ENCODE measurements around the gene ST8SIA2. TPM values are rescaled to one million over a fixed set of nuclear protein-coding genes. Genes with fewer than 3 reads are reported as not detected.
"Not testable (repeated sequence)": the region's sequence is repeated elsewhere in the genome, so short reads cannot be mapped to it uniquely, and the experiment has no call there.

The ST8SIA2 gene
- total RNA-seq, 2 experiments from 2014 or later: not detected

DNA sequence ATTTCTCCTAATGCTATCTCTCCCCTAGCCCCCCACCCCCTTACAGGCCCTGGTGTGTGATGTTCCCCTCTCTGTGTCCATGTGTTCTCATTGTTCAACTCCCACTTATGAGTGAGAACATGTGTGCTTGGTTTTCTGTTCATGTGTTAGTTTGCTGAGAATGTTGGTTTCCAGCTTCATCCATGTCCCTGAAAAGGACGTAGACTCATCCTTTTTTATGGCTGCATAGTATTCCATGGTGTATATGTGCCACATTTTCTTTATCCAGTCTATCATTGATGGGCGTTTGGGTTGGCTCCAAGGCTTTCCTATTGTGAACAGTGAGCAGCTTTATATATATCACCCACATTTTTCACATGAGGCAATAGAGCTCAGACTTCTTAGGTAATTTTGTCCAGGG lies 86.0 kb downstream of the ST8SIA2 start:
- DNase-seq; CTCF ChIA-PET; H3K36me3 Mint-ChIP-seq; POLR2A ChIA-PET; intact Hi-C loops (cut with micrococcal nuclease); H3K4me3 Mint-ChIP-seq; H3K9me3 Mint-ChIP-seq; H3K27ac Mint-ChIP-seq; H3K4me1 Mint-ChIP-seq (ENCODE audit: low read depth): not testable (repeated sequence)
- peaks cover 13% of the 10 kb centered on the region for H3K27me3 Mint-ChIP-seq

DNA sequence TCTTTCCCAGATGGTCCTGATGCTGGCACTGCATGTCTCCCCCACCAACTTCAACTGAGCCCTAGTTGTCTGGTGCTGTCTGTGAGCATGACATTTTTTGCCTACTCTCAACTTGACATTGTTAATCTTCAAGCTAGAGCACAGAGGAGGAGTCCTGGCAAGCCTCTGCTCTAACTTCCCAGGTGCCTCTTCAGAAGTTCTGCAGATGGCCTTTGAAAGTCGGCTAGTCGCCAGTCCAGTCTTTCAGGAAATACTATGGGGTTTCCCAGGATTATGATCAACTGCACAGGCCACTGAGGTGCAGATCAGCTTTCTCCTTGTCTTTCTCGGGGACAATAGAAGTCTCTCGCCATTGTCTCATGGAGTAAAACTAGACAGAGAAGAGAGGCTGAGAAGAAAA lies 86.7 kb downstream of the ST8SIA2 start:
- Mint-ChIP-seq H3K27me3 (peaks cover 13% of the 10 kb centered on the region), H3K27ac (no peak overlapping the region), H3K4me3 (no peak overlapping the region), H3K9me3 (no peaks in the 10 kb centered on the region), H3K36me3 (no peaks in the 10 kb centered on the region), H3K4me1 (ENCODE audit: low read depth) (no peaks in the 10 kb centered on the region)
- DNase-seq: no peak
- ChIA-PET CTCF (no interaction called here), POLR2A (no interaction called here)
- intact Hi-C loops (cut with micrococcal nuclease): no loop called here

DNA sequence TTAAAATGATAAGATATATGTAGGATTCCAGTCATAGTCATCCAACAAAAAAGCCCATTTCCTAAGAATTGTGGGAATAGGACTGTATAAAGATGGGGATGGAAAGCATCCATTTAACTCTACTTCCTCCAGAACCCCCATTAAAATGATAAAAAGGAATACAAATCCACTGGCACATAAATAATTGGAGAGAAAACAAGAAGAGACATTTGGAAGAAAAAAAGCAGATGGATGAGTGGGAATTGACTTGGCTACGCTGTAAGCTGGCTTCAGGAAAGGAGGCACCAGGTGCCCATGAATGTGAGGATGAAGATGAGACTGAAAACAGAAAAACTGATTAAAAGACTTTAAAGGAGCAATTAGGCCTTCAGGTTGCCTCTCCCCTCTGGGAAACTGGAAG lies 91.8 kb downstream of the ST8SIA2 start:
- no peaks in the 10 kb centered on the region for H3K36me3 Mint-ChIP-seq
- no peaks in the 10 kb centered on the region for H3K4me1 Mint-ChIP-seq (ENCODE audit: low read depth)
- peaks cover 11% of the 10 kb centered on the region for H3K27me3 Mint-ChIP-seq
- H3K4me3 Mint-ChIP-seq: no peak overlapping the region
- DNase-seq: no peak
- H3K27ac Mint-ChIP-seq: no peak overlapping the region
- POLR2A ChIA-PET: no interaction called here
- H3K9me3 Mint-ChIP-seq: peaks cover 10% of the 10 kb centered on the region
- intact Hi-C loops (cut with micrococcal nuclease): no loop called here
- CTCF ChIA-PET: no interaction called here

DNA sequence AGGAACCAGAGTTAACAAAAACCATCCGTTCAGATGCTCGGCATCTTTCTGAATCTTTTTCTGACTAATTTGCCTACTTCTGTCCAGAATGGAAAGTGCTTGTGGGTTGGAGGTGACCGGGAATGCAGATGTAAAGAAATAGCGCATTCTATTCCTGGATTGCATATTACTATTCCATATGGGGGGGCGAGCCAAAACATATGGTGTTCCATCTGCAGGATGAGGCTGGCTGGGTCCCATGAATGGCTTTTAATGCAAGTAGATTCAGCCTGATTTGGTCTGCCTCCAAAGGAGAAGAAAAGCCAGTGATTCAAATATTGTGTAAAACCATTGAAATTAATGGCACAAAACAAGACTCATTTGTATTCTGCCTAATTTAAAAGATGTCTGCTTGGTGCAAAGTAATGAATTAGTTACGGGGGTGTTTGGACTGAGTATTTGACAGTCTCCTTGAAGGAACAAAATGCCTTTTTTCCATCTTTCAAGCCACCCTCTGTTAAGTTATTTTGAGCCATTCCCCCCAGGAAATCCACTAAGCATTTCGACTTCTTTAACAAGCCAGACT lies 99.0 kb downstream of the ST8SIA2 start:
- peaks cover 18% of the 10 kb centered on the region for H3K9me3 Mint-ChIP-seq
- H3K27ac Mint-ChIP-seq: no peak overlapping the region
- no peak overlapping the region for H3K4me3 Mint-ChIP-seq
- intact Hi-C loops (cut with micrococcal nuclease): no loop called here
- no peak for DNase-seq
- H3K27me3 Mint-ChIP-seq: peaks cover 10% of the 10 kb centered on the region
- POLR2A ChIA-PET: no interaction called here
- no peaks in the 10 kb centered on the region for H3K4me1 Mint-ChIP-seq (ENCODE audit: low read depth)
- CTCF ChIA-PET: interaction anchor here (0.9 kb wide), 1 partner anchor 49 kb away, joined by 4 read pairs; no protein-coding TSS in a partner anchor
- peaks cover 2% of the 10 kb centered on the region for H3K36me3 Mint-ChIP-seq

DNA sequence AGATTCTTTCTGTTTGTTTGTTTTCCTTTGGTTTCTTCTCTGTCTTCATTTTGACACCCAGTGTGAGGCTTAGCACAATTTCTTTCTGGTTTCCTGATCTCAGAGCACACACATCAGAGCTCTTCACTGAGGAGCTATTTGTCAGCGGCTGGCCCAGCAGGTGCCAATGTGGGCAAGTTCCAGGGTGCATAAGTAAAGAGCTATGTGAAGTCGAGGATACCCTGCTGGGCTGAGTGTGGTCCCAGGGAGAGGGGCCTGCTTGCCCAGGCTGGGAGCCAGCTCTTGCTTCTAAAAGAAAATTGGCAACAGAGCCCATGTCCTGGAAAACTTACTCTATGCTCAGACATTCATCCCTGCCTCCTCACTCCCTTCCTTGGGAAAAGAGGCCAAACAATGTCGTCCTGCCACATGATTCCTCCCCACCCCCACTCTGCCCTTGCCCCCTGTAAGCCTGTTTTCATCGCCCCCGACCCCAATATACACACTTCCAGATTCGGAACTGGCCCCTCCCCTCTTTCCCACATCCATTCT lies 101.2 kb downstream of the ST8SIA2 start:
- no peak overlapping the region for H3K4me3 Mint-ChIP-seq
- H3K9me3 Mint-ChIP-seq: peaks cover 13% of the 10 kb centered on the region
- DNase-seq: no peak
- POLR2A ChIA-PET: no interaction called here
- H3K4me1 Mint-ChIP-seq (ENCODE audit: low read depth): no peaks in the 10 kb centered on the region
- H3K36me3 Mint-ChIP-seq: peaks cover 2% of the 10 kb centered on the region
- no peak overlapping the region for H3K27ac Mint-ChIP-seq
- peaks cover 15% of the 10 kb centered on the region for H3K27me3 Mint-ChIP-seq
- CTCF ChIA-PET: no interaction called here
- intact Hi-C loops (cut with micrococcal nuclease): no loop called here

DNA sequence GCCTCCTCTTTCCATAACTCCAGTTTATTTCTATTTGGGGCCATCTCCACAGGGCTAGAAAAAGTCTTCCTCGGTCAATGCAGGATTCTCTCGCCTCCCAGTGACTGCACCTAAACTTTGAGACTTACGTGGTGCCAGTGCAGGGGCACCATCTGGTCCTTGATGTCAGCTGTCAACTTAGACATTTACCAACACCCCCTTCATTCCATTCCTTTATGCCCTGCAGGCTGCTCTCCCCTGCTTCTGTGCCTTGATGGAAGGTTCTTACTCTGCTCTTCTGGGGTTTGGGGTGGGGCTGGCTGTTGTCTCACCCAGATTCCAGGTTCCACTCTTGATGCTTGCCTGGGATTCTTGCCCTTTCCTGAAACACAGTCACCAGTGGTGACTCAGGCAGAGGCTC lies 101.8 kb downstream of the ST8SIA2 start:
- POLR2A ChIA-PET: no interaction called here
- no peak overlapping the region for H3K4me3 Mint-ChIP-seq
- CTCF ChIA-PET: no interaction called here

DNA sequence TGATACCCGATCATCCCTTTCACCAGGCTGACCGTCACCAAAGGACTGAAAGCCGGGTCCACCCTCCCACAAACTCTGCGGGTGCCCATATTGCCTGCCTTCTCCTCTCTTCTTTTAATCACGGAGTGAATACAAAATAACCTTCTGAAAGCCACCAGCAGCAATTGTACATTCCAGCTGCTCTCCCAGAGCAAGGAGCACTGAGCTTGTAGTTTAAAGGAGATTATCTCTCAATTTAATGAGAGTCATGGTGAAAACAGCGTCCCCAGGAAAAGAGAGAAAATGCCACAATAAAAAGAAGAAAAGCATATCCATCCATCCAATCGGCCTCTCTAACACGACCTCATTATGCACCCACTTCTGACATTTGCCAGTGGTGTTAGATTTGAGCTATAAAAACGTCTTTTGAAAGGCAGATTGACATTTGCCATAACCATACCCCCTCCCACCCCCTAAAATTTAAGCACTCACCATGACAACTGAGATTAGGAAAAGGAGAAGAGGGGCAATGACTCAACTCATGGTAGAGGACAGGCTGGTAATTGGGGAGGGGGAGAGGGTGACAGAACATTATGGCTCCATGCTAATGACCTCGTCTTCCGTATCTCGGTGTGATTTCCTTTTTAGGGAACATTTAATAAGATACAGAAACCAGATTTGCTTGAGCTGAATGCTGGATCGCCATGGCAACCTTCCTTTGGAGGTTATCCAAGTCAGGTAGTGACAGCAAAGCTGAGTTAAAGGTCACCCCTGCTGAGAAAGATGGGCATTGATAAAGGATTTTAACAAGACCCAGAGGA lies 106.2 kb downstream of the ST8SIA2 start:
- ChIA-PET POLR2A (no interaction called here), CTCF (no interaction called here)
- H3K36me3 Mint-ChIP-seq: no peaks in the 10 kb centered on the region
- DNase-seq: no peak
- no peaks in the 10 kb centered on the region for H3K4me1 Mint-ChIP-seq (ENCODE audit: low read depth)
- H3K27ac Mint-ChIP-seq: no peak overlapping the region
- intact Hi-C loops (cut with micrococcal nuclease): no loop called here
- peaks cover 22% of the 10 kb centered on the region for H3K27me3 Mint-ChIP-seq
- H3K9me3 Mint-ChIP-seq: no peaks in the 10 kb centered on the region
- H3K4me3 Mint-ChIP-seq: no peak overlapping the region

More for the DNA sequence above, 101.8 kb downstream of the ST8SIA2 start:
- DNase-seq: no peak
- peaks cover 8% of the 10 kb centered on the region for H3K9me3 Mint-ChIP-seq
- no peak overlapping the region for H3K27ac Mint-ChIP-seq
- peaks cover 2% of the 10 kb centered on the region for H3K36me3 Mint-ChIP-seq
- H3K27me3 Mint-ChIP-seq: peaks cover 19% of the 10 kb centered on the region
- no peaks in the 10 kb centered on the region for H3K4me1 Mint-ChIP-seq (ENCODE audit: low read depth)
- intact Hi-C loops (cut with micrococcal nuclease): no loop called here

DNA sequence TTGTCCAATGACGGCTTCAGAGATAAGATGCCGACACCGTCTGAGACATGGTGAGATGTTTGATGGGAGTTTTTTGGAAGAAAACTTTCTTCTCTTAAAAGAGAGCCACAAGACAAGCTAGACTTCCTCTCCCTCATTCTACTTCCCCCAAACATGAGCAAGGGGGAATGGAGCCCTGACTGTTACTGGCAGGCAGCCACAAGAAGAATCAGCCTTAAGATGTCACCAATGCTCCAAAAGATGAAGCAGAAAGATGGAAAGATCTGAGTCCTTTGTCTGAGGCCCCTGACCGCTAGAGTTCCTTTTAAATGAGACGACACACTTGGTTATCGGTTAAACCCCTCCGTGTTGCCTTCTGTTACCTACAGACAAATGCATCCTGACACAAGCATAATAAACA lies 108.7 kb downstream of the ST8SIA2 start:
- H3K9me3 Mint-ChIP-seq: peaks cover 7% of the 10 kb centered on the region
- intact Hi-C loops (cut with micrococcal nuclease): no loop called here
- no peaks in the 10 kb centered on the region for H3K4me1 Mint-ChIP-seq (ENCODE audit: low read depth)
- CTCF ChIA-PET: interaction anchor here (1.4 kb wide), 1 partner anchor 20 kb away, joined by 4 read pairs; no protein-coding TSS in a partner anchor
- peaks cover 19% of the 10 kb centered on the region for H3K27me3 Mint-ChIP-seq
- H3K36me3 Mint-ChIP-seq: no peaks in the 10 kb centered on the region
- DNase-seq: no peak
- no peak overlapping the region for H3K4me3 Mint-ChIP-seq
- POLR2A ChIA-PET: interaction anchor here (0.6 kb wide), 1 partner anchor 235 kb away, joined by 5 read pairs; no protein-coding TSS in a partner anchor
- H3K27ac Mint-ChIP-seq: no peak overlapping the region

DNA sequence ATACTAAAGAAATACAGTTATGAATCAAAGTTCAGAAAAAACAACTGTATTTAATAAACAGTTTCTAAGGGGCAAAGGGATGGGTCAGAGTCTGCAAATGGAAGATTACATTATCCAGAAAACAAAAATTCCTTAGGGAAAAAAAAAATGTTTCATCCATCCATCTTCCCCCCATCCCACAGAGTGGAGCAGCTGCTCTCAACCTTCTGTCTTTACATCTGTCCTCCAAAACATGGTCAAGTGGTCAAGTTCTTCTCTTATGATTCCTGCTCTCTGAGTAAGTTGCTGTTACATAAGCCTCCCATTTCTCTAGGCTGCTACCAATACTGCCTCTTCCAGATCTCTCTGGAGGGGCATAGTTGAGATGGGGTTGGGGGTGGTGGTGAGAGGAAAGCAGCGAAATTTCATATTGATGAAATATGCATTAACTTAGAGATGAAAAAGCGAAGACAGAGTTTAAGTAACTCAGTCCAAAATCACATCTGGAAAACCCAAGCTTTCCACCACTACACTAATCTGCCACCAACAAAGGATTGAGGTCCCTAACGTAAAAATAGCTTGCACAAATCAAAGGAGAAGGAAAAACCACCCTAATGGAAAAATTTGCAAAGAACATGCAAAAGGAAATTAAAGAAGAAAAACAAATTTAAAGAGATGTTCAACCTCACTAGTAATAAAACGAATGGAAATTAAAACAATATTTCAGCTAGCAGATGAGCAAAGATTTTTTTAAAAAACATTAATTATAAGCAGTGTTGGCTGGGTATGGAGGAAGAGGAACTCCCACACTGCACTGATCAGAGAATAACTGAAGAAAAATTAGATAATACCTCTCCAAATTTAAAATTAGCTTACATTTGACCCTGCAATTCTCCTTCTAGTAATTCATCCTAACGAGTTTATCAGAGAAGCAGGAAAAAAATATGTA lies 109.5 kb downstream of the ST8SIA2 start:
- intact Hi-C loops (cut with micrococcal nuclease): no loop called here
- Mint-ChIP-seq H3K9me3 (peaks cover 11% of the 10 kb centered on the region), H3K27ac (no peak overlapping the region), H3K27me3 (peaks cover 19% of the 10 kb centered on the region), H3K4me1 (ENCODE audit: low read depth) (no peaks in the 10 kb centered on the region), H3K36me3 (no peaks in the 10 kb centered on the region), H3K4me3 (no peak overlapping the region)
- ChIA-PET CTCF (interaction anchor here (0.8 to 1.4 kb wide), 3 partner anchors 18 to 213 kb away, joined by 3 to 4 read pairs (median 4); no protein-coding TSS in a partner anchor), POLR2A (interaction anchor here (0.6 to 0.7 kb wide), 2 partner anchors 80 to 235 kb away, joined by 3 to 5 read pairs; no protein-coding TSS in a partner anchor)
- no peak for DNase-seq

DNA sequence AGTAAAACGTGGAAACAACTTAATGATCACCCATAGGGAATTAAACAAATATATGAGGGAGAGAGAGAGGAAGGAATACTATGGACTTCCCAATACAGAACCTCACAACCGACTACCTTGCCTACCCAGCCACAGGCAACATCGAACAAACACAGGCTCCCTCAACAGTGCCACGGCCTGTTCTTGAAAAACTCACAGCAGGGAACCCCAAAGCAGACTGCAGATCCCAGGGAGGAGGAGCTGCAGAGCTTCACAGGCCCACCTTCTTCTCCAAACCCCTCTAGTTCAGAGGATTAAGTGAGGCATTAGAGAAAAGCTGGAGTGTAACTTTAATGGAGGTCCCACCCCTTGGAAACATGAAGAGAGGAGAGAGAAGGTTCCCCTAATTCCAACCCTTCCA lies 110.2 kb downstream of the ST8SIA2 start:
- H3K9me3 Mint-ChIP-seq: peaks cover 11% of the 10 kb centered on the region
- peaks cover 18% of the 10 kb centered on the region for H3K27me3 Mint-ChIP-seq
- POLR2A ChIA-PET: interaction anchor here (0.7 kb wide), 1 partner anchor 81 kb away, joined by 3 read pairs; no protein-coding TSS in a partner anchor
- no peaks in the 10 kb centered on the region for H3K4me1 Mint-ChIP-seq (ENCODE audit: low read depth)
- CTCF ChIA-PET: interaction anchor here (0.8 to 1.2 kb wide), 2 partner anchors 17 to 213 kb away, joined by 3 to 4 read pairs; no protein-coding TSS in a partner anchor
- H3K36me3 Mint-ChIP-seq: no peaks in the 10 kb centered on the region
- no peak overlapping the region for H3K4me3 Mint-ChIP-seq
- DNase-seq: no peak
- intact Hi-C loops (cut with micrococcal nuclease): no loop called here
- no peak overlapping the region for H3K27ac Mint-ChIP-seq

DNA sequence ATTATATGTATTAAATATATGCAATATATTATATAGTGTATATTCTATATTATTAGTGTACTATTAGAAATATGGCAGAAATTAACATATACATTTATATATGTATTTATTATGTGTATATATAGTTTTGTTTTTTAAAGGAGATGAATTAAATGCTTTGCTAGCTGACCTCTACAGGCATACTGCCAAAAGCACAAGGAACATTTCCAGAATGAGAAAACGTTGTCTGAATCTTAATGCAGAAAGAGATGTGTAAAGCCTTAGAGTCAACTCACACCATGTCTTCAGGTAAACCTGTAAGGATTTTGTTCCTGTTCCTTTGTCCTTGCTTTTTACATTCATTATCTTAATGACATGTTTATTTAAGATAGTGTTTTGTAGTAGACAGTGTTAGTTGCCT lies 111.9 kb downstream of the ST8SIA2 start:
- H3K4me3 Mint-ChIP-seq: no peak overlapping the region
- peaks cover 9% of the 10 kb centered on the region for H3K27me3 Mint-ChIP-seq
- no peak overlapping the region for H3K27ac Mint-ChIP-seq
- H3K4me1 Mint-ChIP-seq (ENCODE audit: low read depth): no peaks in the 10 kb centered on the region
- no peak for DNase-seq
- ChIA-PET POLR2A (no interaction called here), CTCF (no interaction called here)
- H3K9me3 Mint-ChIP-seq: peaks cover 11% of the 10 kb centered on the region
- no peaks in the 10 kb centered on the region for H3K36me3 Mint-ChIP-seq
- intact Hi-C loops (cut with micrococcal nuclease): no loop called here

DNA sequence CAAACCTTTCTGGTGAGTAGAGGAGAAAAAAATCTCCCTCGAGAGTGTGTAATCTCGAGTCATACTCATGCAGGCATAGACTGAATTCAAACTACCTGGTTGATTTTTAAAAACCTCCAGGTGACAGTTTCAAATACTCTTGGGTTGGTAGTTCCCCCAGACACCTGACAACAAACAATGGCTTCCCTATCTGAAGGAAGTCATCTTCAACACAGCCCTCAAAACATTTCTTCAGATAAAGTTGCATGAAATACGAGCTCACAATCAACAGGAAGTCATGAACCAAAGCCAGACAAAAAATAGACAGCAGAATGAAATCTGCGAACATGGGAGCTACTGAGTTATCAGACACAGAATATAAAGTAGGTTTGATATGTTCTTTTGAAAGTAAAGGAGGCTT lies 112.8 kb downstream of the ST8SIA2 start:
- Mint-ChIP-seq H3K27ac (no peak overlapping the region), H3K4me3 (no peak overlapping the region), H3K36me3 (no peaks in the 10 kb centered on the region), H3K4me1 (ENCODE audit: low read depth) (no peaks in the 10 kb centered on the region), H3K27me3 (peaks cover 8% of the 10 kb centered on the region), H3K9me3 (peaks cover 11% of the 10 kb centered on the region)
- intact Hi-C loops (cut with micrococcal nuclease): no loop called here
- ChIA-PET CTCF (interaction anchor here (0.5 kb wide), 1 partner anchor 1653 kb away, joined by 3 read pairs; no protein-coding TSS in a partner anchor), POLR2A (no interaction called here)
- no peak for DNase-seq
